ENCODE measurements around the gene SRCIN1.
"Not testable (repeated sequence)": the region's sequence is repeated elsewhere in the genome, so short reads cannot be mapped to it uniquely, and the experiment has no call there.

SRCIN1 gene

GRCh38 chr17:38605841-38606645, at the start of gene SRCIN1:
Gene SRCIN1, minus strand, starts transcription at chr17:38605952. Its CDS starts 247 bp downstream, at chr17:38605705.
- DNase-seq: peak; percentile 33

GRCh38 chr17:38654411-38655398, 49.0 kb upstream of the SRCIN1 start:
- DNase-seq: no peak

GRCh38 chr17:38653679-38654078, 47.9 kb upstream of the SRCIN1 start:
- DNase-seq: no peak

GRCh38 chr17:38653230-38653629, 47.5 kb upstream of the SRCIN1 start:
- no peak for DNase-seq

GRCh38 chr17:38650653-38651173, 45.0 kb upstream of the SRCIN1 start:
- DNase-seq: not testable (repeated sequence)

GRCh38 chr17:38637951-38638350, 32.2 kb upstream of the SRCIN1 start:
- DNase-seq: no peak

- no peak for DNase-seq
Measured at GRCh38 chr17:38636054-38636453, 30.3 kb upstream of the SRCIN1 start.

- DNase-seq: no peak
Measured at GRCh38 chr17:38632334-38632733, 26.6 kb upstream of the SRCIN1 start.

GRCh38 chr17:38628441-38628840, 22.7 kb upstream of the SRCIN1 start:
- DNase-seq: peak; percentile 10

GRCh38 chr17:38627957-38628356, 22.2 kb upstream of the SRCIN1 start:
- DNase-seq: no peak

GRCh38 chr17:38626606-38627226, 21.0 kb upstream of the SRCIN1 start:
- not testable (repeated sequence) for DNase-seq

- DNase-seq: no peak
Measured at GRCh38 chr17:38625482-38625881, 19.7 kb upstream of the SRCIN1 start.

- DNase-seq: not testable (repeated sequence)
Measured at GRCh38 chr17:38624782-38625355, 19.1 kb upstream of the SRCIN1 start.

GRCh38 chr17:38621538-38621937, 15.8 kb upstream of the SRCIN1 start:
- DNase-seq: no peak

GRCh38 chr17:38620551-38621277, 15.0 kb upstream of the SRCIN1 start:
- DNase-seq: no peak

- no peak for DNase-seq
Measured at GRCh38 chr17:38619937-38620550, 14.3 kb upstream of the SRCIN1 start.

GRCh38 chr17:38619451-38619795, 13.7 kb upstream of the SRCIN1 start:
- no peak for DNase-seq

GRCh38 chr17:38617967-38618760, 12.4 kb upstream of the SRCIN1 start:
- no peak for DNase-seq

- no peak for DNase-seq
Measured at GRCh38 chr17:38617074-38617860, 11.5 kb upstream of the SRCIN1 start.

- no peak for DNase-seq
Measured at GRCh38 chr17:38616361-38616760, 10.6 kb upstream of the SRCIN1 start.

Data from HCEC 1CT (cell line).